HepG2 (cell line): ENCODE results near the gene CAPN10.

ENCODE experiments used
- CEBPB ChIP-seq: IDR thresholded peaks from 2 replicates; pipeline ENCODE4 v1.6.1; 2011; ENCODE audit warnings: low read depth, low read length, improper control_type of control experiment, borderline replicate concordance
- GABPB1 ChIP-seq: IDR thresholded peaks from 2 replicates; pipeline ENCODE4 v1.6.1; 2016; ENCODE audit warnings: mild to moderate bottlenecking, missing genetic modification reagents, moderate library complexity, missing compliant biosample characterization
- NFE2L1 ChIP-seq: sonication (generic); formaldehyde crosslinking; IDR thresholded peaks from 2 replicates; pipeline ENCODE4 v1.4.0; 2020; ENCODE audit warnings: missing genetic modification reagents, mild to moderate bottlenecking, borderline replicate concordance
- TF ChIP-seq, protein P1 (sequence below): sonication (generic); formaldehyde crosslinking; IDR thresholded peaks from 2 replicates; pipeline ENCODE4 v1.5.0; 2020; ENCODE audit warnings: mild to moderate bottlenecking, missing genetic modification reagents, moderate library complexity

DNA sequence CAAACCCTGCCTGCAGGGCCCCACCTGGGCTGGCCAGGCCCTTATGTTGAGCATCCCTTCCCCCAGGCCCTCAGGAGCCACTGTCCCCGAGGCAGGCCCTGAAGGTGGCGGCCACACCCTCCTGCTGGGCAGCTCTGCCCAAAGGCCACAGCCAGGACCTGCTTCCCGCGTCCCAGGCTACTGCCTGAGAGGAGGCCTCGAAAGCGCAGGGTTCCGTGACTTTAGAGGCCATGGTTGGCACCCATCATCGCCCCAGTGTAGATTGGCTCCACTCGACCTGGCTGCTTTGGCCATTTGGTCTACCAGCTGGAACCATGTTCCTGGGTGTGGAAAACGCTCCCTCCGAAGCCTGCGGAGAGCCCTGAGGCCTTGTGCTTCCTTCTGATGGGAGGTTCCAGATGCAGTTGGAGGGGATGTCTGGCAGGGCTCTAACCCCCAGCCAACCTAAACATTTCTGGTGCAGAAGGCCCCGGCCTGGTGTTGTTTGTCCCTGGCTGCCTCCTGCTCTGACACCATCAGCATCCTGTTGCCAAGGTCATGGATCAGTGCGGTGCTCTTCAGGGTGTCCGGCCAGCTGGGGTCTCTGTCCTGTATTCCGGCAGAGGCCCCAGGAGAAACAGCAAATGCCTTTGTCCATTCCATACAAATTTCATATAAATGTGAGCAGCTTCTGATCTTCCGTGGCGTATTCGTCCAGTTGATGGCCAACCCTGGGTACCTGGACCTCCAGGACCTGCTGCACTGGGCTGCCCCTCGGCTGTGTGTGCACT is 14.7 kb downstream of the CAPN10 start:
- TF ChIP-seq, protein P1, sequence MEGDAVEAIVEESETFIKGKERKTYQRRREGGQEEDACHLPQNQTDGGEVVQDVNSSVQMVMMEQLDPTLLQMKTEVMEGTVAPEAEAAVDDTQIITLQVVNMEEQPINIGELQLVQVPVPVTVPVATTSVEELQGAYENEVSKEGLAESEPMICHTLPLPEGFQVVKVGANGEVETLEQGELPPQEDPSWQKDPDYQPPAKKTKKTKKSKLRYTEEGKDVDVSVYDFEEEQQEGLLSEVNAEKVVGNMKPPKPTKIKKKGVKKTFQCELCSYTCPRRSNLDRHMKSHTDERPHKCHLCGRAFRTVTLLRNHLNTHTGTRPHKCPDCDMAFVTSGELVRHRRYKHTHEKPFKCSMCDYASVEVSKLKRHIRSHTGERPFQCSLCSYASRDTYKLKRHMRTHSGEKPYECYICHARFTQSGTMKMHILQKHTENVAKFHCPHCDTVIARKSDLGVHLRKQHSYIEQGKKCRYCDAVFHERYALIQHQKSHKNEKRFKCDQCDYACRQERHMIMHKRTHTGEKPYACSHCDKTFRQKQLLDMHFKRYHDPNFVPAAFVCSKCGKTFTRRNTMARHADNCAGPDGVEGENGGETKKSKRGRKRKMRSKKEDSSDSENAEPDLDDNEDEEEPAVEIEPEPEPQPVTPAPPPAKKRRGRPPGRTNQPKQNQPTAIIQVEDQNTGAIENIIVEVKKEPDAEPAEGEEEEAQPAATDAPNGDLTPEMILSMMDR (CRISPR knock-in tag): no peak
- TF ChIP-seq GABPB1 (CRISPR knock-in tag) (no peak), NFE2L1 (no peak), CEBPB (no peak)
